BE2C (cell line): Measurements from ENCODE around the gene ANO2.
"Not testable (repeated sequence)": the region's sequence is repeated elsewhere in the genome, so short reads cannot be mapped to it uniquely, and the experiment has no call there.

Experiments
- DNase-seq: peaks from one replicate; pipeline ENCODE4 v3.0.0-alpha.2; 2020
- H3K27me3 ChIP-seq: fragments of 250-450 bp; sonication (Bioruptor Pico); 2 replicates; pipeline ENCODE4 v1.5.1; 2020; ENCODE audit warnings: mild to moderate bottlenecking
- H3K36me3 ChIP-seq: fragments of 250-450 bp; sonication (Bioruptor Pico); 2 replicates; pipeline ENCODE4 v1.5.1; 2020; ENCODE audit warnings: mild to moderate bottlenecking
- H3K4me1 ChIP-seq: fragments of 250-450 bp; sonication (Bioruptor Pico); 2 replicates; pipeline ENCODE4 v1.5.1; 2020
- H3K4me3 ChIP-seq: 2 replicates; pipeline ENCODE4 v1.5.1; 2011; ENCODE audit warnings: low read depth, low read length
- H3K9me3 ChIP-seq: fragments of 250-450 bp; sonication (Bioruptor Pico); 2 replicates; pipeline ENCODE4 v1.5.1; 2020
- TF ChIP-seq, protein P1 (sequence below): IDR thresholded peaks from 2 replicates; pipeline ENCODE4 v1.5.1; 2012; ENCODE audit warnings: mild to moderate bottlenecking, low read depth, low read length

The ANO2 gene

GRCh38 chr12:5899675-5900074 is 45.4 kb downstream of the ANO2 start:
- no peaks in the 10 kb centered on the region for H3K36me3 ChIP-seq
- peaks cover 14% of the 10 kb centered on the region for H3K27me3 ChIP-seq
- TF ChIP-seq, protein P1, sequence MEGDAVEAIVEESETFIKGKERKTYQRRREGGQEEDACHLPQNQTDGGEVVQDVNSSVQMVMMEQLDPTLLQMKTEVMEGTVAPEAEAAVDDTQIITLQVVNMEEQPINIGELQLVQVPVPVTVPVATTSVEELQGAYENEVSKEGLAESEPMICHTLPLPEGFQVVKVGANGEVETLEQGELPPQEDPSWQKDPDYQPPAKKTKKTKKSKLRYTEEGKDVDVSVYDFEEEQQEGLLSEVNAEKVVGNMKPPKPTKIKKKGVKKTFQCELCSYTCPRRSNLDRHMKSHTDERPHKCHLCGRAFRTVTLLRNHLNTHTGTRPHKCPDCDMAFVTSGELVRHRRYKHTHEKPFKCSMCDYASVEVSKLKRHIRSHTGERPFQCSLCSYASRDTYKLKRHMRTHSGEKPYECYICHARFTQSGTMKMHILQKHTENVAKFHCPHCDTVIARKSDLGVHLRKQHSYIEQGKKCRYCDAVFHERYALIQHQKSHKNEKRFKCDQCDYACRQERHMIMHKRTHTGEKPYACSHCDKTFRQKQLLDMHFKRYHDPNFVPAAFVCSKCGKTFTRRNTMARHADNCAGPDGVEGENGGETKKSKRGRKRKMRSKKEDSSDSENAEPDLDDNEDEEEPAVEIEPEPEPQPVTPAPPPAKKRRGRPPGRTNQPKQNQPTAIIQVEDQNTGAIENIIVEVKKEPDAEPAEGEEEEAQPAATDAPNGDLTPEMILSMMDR: no peak
- H3K4me3 ChIP-seq: no peak overlapping the region
- no peak for DNase-seq
- no peaks in the 10 kb centered on the region for H3K9me3 ChIP-seq
- H3K4me1 ChIP-seq: no peaks in the 10 kb centered on the region

DNA sequence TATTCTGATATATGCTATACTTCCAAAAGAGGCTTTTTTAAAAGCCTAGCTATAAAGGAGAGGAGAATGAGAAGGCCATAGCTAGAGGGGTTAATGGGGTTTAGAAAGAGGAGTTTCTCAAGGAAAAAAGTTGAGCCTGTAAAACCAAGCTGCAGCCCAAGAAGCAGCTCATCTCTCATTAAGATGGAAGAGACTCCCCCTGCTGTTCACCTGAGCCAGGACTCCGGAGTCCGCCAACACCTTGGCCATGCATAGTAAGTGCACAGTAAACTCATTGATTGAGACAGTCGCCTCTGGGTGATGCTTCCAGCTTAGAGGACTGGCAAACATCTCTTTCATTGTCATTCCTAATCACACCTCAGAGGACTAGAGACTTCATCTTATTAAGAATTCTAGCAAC is 46.2 kb downstream of the ANO2 start:
- no peak for DNase-seq
- TF ChIP-seq, protein P1: no peak
- no peaks in the 10 kb centered on the region for H3K4me1 ChIP-seq
- peaks cover 14% of the 10 kb centered on the region for H3K27me3 ChIP-seq
- no peak overlapping the region for H3K4me3 ChIP-seq
- no peaks in the 10 kb centered on the region for H3K36me3 ChIP-seq
- H3K9me3 ChIP-seq: no peaks in the 10 kb centered on the region

DNA sequence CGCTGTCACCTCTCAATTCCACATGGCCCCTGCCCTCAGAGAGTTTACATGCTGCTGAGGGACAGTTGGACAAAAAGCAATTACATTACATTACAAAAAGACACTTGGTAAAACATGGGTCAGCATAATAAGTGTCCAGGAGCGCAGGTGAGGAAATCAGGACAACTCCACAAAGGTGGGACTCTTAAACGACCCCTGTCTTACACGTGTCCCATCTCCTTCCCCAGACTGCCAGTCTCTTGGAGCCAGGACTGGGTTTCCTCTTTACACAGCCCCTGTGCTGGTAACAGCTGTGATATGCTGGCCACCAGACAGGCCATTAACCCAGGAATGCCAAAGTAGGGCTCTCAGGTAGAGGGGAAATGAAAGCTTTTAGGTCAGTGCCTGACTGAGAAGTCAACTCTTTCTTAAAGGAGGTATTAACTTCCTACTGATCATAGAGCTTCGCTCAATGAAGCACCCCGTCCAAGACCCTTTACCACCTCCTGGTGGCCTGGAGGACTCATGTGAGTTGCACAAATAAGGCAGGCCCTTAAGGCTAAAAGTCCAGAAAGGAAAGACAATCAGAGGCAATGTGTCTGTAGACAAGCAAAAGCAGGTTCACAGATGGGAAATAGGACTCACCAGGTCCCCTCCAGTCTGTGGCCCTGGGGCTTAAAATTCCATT is 55.5 kb downstream of the ANO2 start:
- H3K4me1 ChIP-seq: no peaks in the 10 kb centered on the region
- no peak overlapping the region for H3K4me3 ChIP-seq
- H3K9me3 ChIP-seq: peaks cover 4% of the 10 kb centered on the region; the same call in 1 of the 2 replicates
- peak; percentile 56 for DNase-seq
- no peaks in the 10 kb centered on the region for H3K36me3 ChIP-seq
- TF ChIP-seq, protein P1: peak; percentile 51
- peaks cover 10% of the 10 kb centered on the region; the same call in 1 of the 2 replicates for H3K27me3 ChIP-seq

GRCh38 chr12:5888816-5889315 is 56.2 kb downstream of the ANO2 start:
- Histone ChIP-seq H3K27me3 (peaks cover 15% of the 10 kb centered on the region), H3K4me3 (no peak overlapping the region), H3K9me3 (peaks cover 4% of the 10 kb centered on the region; the same call in 1 of the 2 replicates), H3K36me3 (no peaks in the 10 kb centered on the region), H3K4me1 (no peaks in the 10 kb centered on the region)
- TF ChIP-seq, protein P1: no peak
- no peak for DNase-seq

DNA sequence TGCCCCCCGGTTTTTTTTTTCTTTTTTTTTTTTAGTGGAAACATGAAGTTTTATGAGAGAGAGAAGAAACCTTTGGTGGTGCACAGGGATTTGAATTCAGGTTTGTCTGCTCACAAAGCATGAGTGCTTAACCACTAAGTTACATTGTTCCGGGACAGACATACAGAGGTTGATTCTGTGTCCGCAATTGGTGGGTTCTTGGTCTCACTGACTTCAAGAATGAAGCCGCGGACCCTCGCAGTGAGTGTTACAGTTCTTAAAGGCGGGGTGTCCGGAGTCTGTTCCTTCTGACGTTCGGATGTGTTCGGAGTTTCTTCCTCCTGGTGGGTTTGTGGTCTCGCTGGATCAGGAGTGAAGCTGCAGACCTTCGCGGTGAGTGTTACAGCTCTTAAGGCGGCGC is 57.2 kb downstream of the ANO2 start:
- not testable (repeated sequence) for H3K36me3 ChIP-seq, H3K9me3 ChIP-seq, H3K4me1 ChIP-seq, H3K4me3 ChIP-seq, DNase-seq
- peaks cover 17% of the 10 kb centered on the region for H3K27me3 ChIP-seq

DNA sequence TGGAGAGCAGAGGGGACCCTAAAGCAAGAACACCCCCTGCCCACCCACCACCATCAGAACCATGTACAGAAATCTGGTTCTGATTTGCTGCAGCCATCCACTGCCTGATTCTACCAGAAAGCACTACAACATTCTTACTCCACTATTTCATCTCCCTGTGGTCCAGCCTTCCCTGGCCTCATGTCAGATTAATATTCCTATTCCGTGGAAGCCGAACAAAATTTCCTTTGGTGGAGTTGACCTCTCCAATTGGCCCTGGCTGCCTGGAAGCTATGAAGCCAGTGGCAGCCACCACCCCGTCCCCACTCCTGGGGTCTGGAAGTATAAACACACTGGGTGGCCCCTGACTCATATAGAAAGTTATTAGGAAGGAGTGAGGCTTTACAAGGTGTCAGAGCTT is 60.2 kb downstream of the ANO2 start:
- no peak overlapping the region for H3K4me3 ChIP-seq
- no peak for DNase-seq
- H3K27me3 ChIP-seq: peaks cover 17% of the 10 kb centered on the region
- TF ChIP-seq, protein P1: no peak
- H3K9me3 ChIP-seq: peaks cover 4% of the 10 kb centered on the region; the same call in 1 of the 2 replicates
- no peaks in the 10 kb centered on the region for H3K4me1 ChIP-seq
- no peaks in the 10 kb centered on the region for H3K36me3 ChIP-seq
